HG03457 (cell line): ENCODE results near the gene FAM240A.

Source experiments
- ATAC-seq: cut with Tn5 transposase; IDR thresholded peaks from one replicate; pipeline ENCODE4 v1.9.1; 2021; ENCODE audit warnings: moderate number of reproducible peaks; ENCODE audit not compliant: unreplicated experiment

Gene FAM240A

DNA sequence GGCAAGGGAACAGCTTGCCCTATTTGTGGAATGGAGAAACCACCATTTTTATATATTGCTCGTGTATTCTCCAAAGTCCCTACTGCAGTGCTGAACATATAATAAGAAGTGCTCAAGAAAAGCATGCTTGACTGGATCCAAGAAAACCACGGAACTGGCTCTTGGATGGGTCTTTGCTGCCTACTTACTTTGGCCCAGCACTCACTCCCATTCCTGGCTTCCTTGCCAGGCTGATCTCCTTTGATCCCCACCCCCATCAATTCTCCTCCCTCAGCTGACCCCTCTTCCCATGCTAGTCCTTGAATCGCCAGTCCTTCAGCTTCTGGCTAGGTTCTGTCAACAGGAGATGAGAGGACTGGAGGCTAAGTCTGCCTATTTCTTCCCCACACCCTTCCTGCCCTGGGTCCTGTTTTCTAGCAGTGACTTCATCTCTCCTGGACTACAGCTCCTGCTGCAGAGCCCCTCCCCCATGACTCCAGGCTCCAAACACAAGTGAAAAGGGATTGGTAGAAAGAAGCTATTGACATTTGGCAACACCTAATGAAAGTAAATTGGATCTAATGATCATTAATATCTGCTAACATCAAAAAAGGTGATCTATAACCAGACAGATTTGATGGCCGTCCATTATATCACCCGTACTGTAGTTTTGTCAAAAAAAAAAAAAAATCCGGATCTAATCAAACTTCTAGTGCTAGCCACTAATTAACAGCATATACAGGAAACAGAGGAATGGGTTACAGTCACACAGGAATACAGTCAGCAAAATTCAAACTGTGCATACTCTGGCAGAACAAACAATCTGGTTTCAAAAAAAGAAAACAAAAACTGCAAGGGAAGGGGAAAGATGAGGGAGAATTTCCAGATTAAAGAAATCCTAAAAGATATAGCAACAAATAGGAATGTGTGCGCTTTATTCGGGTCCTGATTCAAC, 7.8 kb downstream of the FAM240A start:
- ATAC-seq, result no peak

DNA sequence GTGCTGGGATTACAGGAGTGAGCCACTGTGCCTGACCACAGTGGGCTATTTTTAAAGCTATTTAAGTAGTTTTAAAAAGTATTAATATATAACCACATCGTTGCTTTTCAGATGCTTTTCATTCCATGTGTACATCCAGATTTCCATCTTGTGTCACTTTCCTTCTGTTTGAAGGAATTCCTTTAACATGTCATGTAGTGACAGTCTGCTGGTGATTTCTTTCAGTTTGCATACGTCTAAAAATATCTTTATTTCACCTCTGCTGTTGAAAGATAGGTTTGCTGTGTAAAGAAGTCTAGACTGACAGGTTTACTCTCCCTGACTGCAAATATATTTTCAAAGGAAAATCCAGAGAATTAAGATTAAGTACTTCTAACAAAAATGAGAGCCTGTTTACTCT, 12.2 kb downstream of the FAM240A start:
- no peak for ATAC-seq

DNA sequence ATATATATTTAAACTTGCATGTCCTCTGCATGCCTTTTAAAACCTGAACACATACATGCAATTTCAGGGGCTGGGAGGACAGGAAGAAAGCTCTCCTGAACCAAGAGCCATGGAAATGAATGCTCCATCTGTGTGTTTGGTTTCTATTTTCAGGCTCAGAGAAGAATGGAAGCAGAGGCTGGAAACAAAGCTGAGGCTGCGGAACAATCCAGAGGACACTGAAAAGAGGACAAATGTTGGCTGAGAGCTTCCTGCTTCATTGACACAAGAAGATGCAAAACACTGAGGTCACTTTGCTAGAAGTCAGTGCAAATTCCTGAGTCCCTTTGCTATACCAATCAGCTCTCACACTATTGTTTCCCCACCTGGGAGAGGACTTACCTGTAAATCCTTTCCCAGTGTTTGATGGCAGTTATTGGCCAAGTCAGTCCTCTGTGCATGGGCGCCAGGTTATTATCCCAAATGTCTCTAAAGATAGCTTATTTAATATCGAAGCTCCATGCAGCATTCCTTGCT, 12.7 kb downstream of the FAM240A start:
- ATAC-seq, result no peak

DNA sequence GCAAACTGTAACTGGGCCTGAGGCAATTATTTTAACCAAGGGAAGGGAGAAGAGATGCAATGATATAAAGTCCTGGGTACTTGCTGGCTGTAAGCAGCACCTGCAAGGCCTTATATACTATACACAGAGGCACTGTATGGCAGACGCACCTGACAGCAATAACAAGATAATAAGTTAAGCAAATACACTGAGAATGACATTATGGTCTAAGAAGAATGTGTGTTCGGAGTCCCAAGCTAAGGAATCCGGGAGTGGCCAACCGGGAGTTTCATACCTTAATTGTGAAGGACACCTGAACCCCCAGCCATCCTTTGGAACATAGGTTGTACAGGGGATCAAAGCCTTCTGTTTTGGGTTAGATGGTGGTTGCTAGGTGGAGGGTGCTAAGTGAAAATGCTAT, 13.7 kb downstream of the FAM240A start:
- ATAC-seq, result no peak

DNA sequence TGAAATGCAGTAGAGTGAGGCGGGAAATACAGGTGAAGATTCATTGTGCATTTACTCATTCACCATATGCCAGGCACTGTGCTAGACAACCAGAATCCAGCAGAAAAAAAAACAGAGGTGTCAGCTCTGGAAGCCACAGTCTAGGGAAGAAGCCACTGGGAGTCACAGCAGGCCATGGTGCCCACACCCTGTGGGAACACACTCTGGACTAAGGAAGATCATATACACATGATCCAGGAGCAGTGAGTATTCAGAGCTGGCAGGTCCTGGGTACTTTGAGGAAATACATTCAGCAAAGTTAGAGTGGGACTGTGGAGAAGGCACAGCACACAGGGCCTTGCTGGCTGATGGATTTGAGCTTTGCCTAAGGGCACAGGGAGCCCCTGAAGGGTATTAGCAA, 14.8 kb downstream of the FAM240A start:
- no peak for ATAC-seq

DNA sequence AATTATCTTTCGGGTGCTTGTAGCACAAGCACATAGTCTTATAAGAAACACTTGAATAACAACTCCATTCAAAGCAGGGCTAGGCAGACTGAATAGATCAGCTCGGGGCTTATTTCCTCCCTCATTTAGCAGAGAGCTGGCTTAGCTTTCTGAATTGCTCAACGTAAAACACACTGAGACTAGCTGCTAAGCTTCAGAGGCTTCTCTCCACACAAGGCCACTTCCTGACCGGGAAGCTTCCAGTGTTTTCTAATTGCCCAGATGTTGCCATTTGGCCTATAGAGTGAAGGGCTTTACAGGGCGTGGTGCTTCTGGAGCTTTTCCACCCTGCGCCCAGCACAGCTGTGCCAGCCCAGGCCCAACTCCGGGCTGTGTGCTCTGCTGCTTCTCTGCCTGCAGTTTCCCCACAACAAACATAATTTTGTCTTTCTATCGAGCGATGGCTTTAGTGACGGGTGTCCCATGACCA, 16.6 kb downstream of the FAM240A start:
- ATAC-seq, result no peak

DNA sequence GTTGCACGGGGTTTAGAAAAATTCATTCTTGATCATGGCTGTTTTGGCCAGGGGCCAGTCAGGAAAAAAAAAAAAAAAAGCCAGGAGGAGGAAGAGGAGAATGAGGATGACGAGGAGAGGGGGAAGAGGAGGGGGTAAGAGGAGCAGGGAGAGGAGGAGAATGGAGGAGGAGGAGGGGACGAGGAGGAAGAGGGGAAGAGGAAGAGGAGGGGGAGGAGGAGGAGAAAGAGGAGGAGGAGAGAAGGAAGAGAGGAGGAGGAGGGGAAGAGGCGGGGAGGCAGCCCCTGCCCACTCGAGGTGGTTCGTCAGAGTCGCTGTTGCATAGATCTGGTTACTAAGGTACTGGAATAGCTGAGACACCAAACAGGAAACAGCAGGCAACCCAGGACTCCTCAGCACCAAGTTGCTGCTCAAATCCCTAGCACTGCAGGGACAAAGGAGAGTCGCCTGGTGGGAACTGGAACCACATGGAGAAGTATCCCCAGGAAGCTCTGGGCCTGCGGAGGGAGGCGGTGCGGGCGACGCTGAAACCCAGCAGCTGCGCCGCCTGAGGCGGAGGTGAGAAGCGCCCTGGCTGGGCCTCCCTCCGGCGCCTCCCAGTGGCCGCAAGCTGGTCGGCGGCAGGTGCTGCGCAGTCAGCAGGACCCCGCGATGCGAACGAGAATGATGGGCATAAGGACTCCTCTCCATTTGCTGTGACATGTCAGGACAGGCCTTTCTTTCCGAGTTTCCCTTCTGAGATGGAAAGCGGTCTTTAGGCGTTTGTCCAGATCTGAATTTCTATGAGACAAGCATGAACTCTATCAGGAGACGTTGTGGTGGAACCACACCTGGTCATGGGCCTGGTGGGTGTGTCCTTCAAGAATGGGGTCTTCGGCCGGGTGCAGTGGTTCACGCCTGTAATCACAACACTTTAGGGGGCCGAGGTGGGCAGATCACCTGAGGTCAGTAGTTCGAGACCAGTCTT, 17.5 kb downstream of the FAM240A start:
- peak; percentile 65 for ATAC-seq

DNA sequence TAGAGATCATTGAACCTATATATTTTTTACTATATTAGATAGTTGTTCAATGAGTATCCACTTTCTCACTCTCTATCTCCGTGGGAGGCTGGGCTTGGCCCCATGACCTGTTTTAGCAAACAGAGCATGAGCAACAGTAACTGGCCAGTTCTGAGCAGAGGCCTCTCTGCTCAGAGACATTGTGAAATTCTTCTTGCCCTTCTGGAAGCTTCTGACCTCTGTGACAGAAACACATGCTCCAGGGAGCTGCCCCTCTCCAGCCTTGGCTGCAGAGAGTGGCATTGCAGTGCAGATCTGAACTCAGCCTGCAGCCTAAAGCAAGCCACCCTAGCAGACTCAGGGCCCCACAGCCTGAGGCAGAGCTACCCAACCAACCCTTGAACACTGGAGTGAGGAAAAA, 20.5 kb downstream of the FAM240A start:
- no peak for ATAC-seq

DNA sequence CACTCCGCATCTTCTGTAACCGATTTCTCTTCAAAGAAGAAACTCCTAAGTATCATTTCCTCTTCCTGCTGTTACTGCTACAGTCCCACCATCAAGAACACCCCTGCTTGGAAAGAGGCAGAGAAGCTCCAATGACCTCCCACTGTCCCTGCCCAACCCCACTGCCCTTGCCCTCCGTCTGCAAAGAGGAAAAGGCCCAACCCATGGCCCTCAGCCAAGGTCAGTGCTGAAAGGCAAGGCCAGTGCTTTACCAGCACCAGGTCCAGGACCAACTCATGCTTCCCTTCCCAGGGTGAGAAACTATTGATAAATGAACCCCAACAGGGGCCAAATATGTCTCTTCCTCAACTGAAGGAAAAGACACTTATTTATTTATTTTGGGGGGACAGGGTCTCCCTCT, 22.5 kb downstream of the FAM240A start:
- no peak for ATAC-seq

DNA sequence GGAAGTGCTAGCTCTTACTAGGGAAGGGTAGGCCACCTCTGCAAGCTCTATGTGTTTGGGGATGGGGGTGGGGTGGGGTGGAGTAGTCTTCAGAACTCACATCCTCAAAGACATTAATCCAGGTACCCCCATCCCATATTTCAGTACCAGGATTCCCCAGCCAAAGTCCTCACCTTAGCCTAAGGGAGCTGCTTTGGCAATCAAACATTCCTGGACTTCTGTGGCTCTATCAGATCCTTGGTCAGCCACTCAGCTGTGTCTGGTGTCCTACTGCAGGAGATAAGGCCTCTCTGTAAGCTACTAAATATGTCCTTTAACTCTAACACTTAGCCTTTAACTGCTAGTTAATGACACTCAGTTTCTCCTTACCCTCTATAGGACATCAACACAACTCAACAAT, 26.9 kb downstream of the FAM240A start:
- ATAC-seq, result no peak

DNA sequence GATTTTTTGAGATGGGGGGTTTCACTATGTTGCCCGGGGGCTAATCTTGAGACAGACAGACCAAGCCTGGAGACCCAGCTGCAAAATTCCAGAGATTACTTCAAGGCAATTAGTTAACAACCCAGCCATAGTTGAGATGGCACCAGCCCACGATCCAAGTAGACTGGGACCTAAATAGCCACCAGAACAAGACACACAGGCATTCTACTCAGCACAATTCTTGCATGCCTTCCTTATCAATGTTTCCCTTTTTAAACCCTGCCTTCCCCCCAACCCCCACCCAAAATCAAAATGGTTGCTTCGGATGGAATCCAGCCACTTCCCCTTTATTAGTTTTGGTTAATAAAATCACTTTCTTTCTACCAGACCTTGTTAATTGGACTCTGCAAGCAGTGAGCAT, 28.6 kb downstream of the FAM240A start:
- ATAC-seq, result no peak

DNA sequence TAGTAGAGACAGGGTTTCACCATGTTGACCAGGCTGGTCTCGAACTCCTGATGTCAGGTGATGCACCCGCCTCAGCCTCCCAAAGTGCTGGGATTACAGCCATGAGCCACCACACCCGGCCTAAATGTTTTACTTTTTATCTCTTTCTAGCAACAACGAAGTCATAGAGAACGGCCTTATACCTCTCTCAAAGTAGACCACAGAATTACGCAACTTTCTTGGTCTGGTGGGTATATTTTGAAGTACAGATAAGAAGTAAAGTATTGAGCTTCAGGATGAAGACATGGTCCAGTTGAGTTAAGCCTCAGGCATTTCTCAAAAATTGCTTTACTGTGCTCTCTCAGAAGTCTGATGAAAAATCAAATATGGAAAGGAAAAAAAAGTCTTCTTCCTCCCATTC, 30.6 kb downstream of the FAM240A start:
- ATAC-seq, result no peak

DNA sequence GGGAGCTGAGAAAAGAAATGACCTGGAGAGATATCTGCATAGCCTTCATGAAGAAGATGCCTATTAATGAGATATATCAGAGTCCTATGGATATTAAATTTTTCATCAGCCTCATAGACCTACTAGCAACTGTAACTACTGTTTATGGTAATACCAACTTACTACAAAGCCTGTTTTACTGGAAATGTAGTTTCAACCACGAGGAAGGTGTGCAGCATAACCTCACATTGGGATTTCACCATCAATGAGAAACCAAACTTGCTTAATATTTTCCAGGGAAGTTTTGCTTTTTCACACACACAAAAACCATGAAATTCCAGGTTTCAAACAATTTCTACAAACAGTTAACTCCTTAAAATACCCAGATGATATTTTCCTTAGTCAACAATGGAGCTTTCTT, 31.4 kb downstream of the FAM240A start:
- ATAC-seq, result no peak

DNA sequence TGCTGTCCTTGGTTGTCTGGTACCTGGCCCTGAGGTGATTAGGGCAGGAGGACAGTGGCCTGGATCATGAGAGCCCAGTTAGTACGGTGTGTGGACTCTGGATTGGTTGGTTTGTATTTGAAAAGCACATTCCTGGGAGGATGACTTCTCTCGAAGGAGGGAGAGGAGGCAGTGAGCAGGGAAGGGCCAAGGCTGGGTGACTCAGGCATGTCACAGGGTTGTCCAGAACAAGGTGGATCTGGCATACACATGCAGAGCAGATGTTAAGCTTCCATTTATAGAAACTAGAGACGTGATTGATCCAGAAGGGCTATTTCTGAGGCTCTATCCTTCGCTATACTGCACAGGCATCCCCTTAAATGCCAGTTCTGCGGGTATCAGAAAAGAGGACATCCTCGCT, 34.4 kb downstream of the FAM240A start:
- no peak for ATAC-seq

DNA sequence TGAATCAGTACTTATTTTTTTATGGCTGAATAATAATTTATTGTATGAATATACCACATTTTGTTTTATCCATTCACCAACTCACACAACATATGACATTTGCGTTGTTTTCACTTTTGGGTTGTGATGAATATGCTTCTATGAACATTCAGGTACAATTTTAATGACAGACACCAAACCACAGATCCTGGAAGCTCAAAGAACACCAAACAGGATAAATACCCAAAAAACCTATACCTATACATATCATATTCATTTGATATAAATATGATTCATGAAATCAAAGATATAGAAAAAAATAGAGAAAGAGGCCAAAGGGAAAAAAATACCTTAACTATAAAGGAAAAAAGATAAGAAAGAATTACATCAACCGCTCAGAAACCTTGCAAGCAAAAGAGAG, 35.8 kb downstream of the FAM240A start:
- ATAC-seq, result no peak

DNA sequence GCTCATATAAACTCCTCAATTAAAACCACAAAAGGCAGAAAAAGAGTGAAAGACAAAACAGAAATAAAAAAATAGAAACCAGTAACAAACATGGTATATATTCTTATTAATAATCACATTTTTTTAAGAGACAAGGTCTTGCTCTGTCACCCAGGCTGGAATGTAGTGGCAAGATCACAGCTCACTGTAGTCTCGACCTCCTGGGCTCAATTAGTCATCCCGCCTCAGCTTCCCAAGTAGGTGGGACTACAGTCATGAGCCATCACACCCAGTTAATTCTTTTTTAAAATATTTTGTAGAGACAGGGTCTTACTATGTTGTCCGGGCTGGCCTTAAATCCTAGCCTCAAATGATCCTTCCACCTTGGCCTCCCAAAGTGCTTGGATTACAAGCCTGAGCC, 37.1 kb downstream of the FAM240A start:
- no peak for ATAC-seq

DNA sequence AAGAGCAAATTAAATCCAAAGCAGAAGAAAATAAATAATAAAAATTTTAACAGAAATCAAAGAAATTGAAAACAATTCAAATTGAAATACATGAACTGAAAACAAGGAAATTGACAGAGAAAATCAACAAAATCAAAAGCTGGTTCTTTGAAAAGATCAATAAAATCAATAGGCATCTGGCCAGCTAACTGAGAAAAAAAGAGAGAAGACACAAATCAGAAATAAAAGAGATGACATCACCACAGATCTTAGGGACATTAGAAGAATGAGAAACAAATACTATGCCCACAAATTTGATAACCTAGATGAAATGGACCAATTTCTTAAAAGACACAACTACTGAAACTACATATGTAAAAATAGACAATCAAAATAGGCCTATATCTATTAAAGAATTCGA, 38.8 kb downstream of the FAM240A start:
- no peak for ATAC-seq

DNA sequence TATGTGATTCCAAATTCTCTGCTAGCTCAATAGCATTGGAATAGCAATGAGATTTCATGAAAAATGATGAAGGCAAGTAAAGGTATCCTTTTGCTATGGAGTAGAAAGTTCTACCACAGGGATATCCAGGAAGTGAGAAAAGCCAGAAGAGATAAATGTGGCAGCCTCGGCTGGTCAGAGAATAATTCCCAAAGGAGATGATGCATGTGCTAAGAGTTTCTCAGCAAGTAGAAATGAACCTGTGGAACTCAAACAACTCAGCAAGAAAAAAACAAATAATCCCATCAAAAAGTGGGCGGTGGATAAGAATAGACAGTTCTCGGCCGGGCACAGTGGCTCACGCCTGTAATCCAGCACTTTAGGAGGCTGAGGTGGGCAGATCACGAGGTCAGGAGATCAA, 42.9 kb downstream of the FAM240A start:
- no peak for ATAC-seq

DNA sequence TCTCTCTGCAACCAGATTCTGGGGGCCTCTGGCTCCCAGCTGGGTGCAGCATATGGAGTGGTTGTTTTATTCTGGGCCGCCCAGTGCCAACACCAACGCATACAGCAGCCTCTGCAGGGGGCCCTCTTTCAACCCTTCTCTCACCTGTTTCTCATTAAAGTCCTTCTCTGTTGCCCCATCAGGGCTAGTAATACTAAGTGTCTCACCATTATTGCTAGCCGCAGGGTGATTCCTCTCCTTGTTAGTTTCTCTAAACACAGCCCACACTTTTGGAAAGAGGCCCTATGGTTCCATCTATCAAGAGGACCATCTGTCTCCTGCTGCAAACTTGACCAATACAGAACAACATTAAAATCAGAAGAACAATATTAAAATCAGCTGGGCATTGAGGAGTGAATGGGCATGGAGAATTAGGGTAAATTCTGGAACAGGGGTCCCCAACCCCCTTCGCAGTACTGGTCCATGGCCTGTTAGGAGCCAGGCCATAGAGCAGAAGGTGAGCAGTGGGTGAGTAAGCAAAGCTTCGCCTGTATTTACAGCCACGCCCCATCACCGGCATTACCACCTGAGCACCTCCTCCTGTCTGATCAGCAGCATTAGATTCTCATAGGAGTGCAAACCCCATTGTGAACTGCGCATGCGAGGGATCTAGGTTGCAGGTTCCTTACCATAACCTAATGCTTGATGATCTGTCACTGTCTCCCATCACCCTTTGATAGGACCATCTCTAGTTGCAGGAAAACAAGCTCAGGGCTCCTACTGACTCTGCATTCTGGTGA, 44.6 kb downstream of the FAM240A start:
- no peak for ATAC-seq

DNA sequence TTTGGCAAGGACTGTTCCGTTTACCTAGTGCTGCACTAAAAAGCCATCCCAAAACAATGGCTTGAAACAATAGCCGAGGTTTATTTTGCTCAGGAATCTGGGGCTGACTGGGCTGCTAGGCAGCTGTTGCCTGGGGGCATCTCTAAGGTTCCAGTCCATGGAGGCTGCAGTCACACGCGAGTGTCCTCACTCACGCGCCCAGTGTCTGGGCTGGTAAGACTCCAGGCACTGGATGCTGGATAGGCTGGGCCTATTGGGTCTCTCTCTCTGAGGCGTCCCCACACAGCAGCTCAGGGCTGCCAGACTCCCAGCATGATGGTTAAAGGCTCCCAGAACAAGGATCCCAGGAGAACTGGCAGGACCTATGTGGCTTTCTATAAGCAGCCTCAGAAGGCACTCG, 47.0 kb downstream of the FAM240A start:
- ATAC-seq, result no peak

DNA sequence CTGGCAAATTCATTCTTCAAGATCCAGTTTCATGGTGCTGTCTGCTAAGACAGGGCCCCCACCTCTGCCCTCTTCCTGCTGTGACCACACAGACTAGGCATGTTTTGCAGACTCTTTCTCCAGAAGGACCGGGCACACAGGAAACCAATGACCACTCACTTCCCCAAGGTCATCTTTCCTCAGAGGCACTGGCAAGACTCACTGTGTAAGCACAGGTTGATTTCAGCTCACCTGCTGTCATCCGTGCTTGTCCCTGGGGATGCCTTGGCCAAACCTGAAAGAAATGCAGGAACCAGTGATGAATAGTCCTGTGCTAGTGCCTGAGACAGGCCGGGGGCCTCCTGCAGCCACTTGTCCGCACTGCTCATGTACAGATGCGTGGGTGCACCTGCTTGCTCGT, 47.7 kb downstream of the FAM240A start:
- ATAC-seq, result no peak
